HG03196 (cell line): ENCODE measurements around the gene PRPH2.

ENCODE experiments used
- ATAC-seq: cut with Tn5 transposase; IDR thresholded peaks from one replicate; pipeline ENCODE4 v1.9.1; 2021; ENCODE audit not compliant: unreplicated experiment

Gene PRPH2, protein sequence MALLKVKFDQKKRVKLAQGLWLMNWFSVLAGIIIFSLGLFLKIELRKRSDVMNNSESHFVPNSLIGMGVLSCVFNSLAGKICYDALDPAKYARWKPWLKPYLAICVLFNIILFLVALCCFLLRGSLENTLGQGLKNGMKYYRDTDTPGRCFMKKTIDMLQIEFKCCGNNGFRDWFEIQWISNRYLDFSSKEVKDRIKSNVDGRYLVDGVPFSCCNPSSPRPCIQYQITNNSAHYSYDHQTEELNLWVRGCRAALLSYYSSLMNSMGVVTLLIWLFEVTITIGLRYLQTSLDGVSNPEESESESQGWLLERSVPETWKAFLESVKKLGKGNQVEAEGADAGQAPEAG

DNA sequence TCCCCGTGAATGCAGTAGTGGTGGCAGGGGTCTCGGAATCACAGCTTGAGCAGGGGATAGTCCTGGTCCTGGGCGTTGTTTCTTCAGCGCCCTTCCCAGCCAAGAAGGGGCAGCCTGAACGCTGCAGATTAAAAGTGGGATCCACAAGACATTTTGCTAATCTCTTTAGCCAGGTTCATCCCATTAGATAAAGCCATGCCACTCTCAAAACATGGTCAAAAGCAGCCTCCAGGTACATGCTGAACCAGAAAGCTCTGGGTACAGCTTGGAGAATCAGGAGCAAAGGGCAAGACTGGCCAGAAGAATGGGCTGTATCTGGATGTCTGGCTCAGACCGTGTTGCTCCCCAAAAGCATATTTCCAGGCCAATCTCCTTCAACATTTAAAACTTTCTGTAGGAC lies at the start of gene PRPH2:
Gene PRPH2 (minus strand): TSS at position 101 of the 400 bp plus-strand sequence. CDS start 263 bp downstream, outside the sequence.
- ATAC-seq = no peak

DNA sequence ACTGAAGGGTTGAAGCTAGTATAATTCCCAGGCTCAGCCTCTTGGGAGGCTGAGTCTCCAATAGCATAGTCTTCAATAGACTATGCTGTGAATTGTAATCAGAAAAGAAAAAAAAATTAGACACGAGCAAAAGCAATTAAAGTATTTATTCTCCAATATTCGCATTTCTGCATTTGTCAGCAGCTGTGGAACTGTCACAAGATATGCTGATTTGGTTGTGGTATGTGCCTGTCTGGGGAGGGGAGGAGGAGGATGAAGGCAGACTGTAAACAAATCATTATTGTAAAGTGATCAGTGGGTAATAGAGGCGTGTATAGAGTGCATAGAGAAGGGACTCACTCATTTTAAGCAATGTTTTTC lies 49.3 kb upstream of the PRPH2 start:
- ATAC-seq = peak; percentile 13

DNA sequence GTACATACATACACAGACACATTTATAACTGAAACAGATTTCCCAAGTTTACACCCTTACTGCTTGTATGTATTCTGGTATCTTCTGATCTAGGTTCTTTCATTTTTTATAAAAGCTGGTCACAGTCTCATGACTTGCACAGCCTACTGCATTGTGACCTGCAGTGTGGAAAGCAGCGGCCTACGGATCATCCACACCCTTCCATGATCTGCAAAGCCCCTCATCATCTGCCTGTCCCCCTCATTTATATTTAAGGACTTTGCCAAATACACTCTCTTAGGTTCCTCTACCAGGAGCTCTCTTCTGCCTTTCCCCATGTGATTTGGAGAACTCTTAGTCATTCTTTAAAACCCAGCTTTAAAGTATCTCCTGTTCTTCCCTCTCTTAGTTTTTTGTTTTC lies 47.4 kb upstream of the PRPH2 start:
- ATAC-seq = no peak

DNA sequence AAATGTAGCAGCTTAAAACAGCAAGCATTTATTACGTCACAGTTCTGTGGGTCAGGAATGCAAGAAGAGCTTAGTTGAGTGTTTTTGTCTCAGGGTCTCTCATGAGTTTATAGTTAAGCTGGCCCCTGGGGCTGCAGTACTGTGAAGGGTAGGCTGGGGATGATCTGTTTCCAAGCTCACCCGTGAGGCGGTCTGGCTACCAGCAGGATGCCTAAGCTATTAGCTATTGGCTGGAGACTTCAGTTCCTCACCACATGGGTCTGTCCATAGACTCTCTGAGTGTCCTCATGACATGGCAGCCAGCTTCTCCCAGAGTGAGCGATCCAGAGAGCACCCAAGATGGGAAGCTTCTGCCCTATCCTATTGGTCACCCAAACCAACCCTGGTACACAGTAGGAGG lies 46.7 kb upstream of the PRPH2 start:
- ATAC-seq = no peak

DNA sequence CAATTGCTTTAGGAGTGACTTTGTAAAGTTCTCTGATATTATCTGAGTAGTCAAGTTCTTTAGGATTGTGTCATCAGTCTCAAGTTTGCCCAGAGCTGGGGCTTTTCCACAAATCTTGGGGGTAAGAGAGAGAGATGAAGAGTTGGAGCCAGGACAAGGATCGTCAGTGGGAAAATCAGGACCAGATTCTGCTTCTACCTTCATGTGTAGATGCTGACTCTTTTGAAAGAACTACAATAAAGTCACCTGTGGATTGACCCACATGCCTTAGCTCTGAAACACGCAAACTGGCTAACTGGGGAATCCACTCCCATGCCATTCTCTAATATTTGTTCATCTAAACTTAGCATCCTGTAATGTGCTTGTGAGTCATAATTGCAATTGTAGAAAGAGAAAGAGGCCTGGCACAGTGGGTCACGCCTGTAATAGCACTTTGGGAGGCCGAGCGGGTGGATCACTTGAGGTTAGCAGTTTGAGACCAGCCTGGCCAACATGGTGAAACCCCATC lies 43.8 kb upstream of the PRPH2 start:
- ATAC-seq = no peak

DNA sequence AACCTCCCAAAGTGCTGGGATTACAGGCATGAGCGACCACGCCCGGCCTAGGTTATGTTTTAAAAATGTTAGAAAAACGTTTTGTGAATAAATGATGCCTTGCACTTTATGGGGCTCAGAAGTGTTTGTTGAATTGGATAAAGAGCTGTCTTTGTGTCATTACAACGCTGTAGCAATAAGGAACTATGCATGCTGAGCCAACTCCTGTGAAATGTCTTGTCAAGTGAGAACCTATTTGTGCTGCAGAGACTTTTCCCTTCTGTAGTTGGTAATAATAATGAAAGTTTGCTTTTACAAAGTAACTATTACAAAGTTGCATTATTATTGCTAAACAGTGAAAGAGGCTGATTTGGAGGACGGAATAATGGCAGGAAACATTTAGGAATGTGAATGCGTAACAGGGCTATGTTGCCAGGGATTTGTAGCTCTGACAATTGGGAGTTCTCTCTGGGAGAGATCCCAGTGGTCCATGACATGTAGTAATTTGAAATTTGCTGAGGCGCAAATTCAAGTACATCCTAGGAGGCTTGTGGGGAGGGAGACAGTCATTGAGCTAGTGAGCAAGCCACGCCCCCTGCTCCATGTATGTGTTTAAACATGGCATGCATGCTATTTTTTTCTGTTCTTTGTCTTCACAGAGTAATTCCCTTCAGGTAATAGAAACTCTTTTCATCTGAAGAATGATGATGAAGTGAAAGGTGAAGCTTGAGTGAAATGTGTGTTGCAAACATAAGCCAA lies 42.7 kb upstream of the PRPH2 start:
- ATAC-seq = no peak

DNA sequence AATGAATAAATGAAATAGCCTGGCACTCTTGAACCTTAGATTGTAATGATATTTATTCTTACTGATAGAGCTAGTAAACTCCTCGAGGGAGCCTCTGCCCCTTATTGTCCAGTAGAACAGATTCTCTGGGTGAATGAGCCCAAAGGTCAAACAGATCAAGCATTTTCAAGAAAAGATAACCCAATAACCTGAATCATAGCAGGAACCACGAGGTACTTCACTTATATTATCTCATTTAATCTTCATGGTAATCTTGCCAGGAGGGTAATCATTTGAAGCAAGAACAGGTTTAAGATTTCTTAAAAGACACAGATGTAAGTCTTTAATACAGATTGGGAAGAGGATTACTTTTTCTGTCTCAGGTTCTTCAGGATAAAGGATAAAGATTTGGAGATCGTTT lies 40.6 kb upstream of the PRPH2 start:
- no peak for ATAC-seq

DNA sequence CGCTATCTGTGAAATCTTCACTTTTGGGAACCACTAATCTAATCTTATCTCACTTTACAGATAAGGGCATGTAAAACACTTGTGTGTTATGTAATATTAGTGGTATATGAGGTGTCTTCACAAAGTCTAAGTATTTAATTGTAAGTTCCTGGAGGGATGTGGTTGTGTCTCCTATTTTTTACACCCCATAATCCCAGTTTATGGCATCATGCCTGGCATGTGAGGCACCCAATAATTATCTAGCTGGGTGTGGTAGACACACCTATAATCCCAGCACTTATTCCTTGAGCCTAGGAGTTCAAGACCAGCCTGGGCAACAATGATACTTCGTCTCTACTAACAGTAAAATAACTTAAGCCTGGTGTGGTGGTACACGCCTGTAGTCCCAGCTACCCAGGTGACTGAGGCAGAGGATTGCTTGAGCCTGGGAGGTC lies 40.0 kb upstream of the PRPH2 start:
- ATAC-seq = no peak

DNA sequence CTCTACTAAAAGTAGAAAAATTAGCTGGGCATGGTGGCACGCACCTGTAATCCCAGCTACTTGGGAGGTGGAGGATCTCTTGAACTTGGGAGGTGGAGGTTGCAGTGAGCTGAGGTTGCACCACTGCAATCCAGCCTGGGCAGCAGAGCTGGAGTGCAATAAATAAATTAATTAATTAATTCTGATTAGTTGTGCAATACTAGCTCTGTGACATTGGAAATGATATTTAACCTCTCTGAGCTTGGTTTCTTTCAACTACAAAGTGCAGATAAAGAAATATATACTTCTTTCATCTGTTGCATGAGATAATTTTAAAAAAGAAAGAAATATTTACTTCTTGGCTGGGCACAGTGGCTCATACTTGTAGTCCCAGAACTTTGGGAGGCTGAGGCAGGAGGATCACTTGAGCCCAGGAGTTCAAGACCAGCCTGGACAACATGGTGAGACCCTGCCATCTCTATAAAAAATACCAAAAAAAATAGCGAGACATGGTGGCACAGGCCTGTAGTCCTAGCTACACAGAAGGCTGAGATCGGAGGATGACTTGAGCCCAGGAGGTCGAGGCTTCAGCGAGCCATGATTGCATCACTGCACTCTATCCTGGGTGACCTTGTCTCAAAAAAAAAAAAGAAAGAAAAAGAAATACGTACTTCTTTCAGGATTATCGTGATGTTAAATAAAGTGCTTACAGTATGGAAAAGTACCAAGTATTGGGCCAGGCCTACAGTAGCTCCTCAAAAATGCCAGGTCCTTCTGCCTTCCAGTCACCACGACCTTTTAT lies 39.1 kb upstream of the PRPH2 start:
- no peak for ATAC-seq

DNA sequence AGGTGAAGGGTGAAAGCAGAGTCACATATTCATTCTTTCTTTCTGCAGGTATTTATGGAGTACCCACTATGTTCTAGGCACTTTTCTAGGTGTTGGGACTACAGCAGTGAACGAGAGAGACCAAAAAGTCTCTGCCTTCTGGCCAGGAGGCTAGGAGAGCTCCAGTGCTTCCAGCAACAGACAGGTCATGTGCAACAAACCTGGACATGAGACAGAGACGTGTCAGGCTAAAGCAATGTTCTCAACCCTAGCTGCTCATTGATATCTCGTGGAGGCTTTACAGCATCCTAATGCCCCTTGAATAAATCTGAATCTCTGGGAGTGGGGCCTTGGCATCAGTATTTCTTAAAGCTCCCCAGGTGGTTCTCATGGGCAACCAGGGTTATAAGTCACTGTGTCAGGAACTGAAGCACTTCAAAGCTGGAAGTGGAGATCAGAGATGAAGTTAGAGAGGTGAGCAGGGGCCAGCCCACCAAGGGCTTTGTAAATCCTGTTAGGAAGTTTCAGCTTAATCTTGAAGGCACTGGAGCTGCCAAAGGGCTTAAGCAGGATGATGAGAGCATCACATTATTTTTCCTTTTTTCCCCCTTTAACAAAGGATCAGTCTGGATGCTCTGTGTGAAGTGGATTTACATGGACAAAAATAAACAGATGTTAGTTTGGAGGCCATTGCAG lies 36.5 kb upstream of the PRPH2 start:
- no peak for ATAC-seq

DNA sequence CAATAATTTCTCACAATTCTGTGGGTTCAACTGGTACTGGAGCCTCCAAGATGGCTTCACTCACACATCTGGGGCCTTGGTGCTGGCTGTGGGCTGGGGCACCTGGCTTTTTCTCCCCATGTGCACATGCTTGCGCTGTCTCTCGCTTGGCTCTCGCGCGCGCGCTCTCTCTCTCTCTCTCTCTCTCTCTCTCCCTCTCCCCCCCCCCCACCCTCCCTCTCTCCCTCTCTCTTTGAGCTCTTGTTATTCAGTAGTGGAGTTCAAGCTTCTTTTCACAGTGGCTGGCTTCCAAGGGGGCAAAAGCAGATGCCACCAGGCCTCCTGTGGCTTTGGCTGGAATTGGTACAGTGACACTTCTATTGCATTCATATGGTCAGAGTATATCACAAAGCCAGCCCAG lies 34.3 kb upstream of the PRPH2 start:
- no peak for ATAC-seq

DNA sequence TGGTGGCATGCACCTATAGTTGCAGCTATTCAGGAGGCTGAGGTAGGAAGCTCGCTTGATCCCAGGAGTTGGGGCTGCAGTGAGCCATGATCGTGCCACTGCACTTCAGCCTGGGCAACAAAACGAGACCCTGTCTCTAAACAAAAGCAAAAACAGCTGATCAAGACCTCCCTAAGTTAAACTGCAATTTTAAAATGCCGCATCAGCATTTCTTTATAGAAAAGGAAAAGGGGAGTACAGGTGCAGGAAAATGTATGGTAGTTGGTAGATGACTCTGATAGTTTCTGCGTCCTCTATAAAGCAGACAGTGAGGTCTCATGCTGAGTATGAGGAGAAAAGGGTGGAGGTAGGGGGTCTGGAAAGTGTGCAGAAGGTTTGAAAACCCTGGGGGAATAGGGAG lies 32.4 kb upstream of the PRPH2 start:
- no peak for ATAC-seq

DNA sequence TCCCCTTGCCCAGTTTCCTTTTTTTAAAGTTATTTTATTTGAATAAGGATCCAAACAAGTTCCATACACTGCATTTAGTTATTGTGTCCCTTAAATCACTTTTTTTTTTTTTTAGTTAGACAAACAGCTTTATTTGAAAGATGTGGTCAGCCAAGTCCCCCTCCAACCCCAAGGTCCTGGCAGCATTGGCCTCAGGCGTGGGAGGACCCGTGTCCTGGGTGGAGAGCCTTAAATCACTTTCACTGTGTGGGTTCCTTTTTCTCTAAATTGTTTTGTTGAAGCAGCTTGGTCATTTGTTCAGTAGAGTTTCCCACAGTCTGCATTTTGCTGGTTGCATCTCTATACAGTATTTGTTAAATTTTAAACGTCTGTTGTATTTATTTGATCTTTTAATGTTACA lies 28.7 kb upstream of the PRPH2 start:
- ATAC-seq = no peak

DNA sequence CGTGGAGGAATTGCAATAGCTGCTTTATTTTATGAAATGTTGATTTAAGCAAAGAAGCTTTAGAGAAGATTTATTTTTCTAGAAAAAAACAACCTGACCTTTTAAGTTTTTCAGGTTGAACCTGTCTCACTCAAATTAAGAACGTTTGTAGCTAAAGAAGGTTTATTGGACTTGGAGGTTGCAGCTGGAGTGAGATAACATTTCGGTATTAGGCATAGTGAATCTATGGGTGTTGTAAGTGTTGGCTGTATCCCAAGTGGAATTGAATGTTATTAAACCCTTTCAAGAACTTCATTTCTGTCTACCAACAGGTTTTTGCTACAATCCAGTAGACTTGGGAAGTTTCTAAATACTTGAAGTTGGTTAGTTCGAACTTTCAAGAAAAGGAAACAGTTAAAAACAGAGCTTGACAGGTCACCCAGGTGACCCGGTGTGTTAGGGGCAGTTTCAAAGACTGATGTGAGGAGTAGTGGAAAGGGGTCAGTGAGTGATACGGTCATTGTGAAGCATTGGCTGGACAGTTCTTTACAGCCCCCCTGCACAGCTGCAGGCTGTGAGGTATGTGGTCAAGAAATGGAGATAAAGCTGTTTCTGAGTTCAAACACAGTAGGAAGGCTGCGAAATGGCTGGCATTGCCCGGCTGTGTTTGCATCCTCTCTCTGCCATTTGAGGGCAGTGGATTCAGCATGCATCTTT lies 26.0 kb upstream of the PRPH2 start:
- ATAC-seq = no peak

DNA sequence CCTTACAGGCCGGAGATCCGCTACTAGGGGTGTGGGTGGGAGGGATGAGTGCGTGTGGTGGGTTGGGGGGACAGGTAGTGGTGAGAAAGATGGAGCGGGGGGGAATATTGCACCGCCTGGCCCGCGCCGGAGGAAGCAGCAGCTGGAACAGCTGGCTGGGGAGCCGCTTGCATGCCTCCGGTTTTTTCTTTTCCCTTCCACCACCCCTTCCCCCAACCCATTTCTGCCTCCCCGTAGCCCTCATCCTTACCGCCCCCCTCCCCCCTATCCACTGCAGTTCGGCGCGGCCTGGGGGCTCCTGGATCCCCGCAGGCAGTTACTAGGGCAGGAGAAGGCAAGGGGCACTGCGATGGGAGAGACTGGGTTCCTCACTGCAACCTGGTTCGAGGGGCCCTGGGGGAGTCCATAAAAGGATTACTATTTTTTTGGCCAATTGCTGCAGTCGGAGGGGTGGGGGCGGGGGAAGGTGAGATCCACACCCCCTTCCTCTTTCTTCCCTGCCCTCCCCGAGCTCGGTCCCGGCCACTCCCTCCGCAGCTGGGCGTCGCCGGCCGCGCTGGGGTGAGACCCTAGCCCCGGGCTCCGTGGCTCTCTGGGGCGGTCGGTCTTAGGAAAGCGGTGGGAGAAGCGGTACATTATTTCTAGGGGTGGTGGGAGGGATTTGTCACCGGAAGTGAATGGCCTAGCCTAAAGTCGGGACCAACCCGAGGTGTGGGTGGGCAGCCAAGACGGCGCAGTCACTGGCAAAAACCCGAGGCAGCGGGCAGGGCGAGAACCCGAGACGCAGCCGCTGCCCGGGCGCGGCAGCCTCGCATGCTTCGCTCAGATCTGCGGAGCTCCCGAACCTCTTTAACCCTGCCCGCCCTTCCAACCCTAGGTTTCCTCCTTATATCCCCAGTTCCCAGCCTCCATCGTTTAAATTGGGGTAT lies 24.3 kb upstream of the PRPH2 start:
- peak; percentile 63 for ATAC-seq

DNA sequence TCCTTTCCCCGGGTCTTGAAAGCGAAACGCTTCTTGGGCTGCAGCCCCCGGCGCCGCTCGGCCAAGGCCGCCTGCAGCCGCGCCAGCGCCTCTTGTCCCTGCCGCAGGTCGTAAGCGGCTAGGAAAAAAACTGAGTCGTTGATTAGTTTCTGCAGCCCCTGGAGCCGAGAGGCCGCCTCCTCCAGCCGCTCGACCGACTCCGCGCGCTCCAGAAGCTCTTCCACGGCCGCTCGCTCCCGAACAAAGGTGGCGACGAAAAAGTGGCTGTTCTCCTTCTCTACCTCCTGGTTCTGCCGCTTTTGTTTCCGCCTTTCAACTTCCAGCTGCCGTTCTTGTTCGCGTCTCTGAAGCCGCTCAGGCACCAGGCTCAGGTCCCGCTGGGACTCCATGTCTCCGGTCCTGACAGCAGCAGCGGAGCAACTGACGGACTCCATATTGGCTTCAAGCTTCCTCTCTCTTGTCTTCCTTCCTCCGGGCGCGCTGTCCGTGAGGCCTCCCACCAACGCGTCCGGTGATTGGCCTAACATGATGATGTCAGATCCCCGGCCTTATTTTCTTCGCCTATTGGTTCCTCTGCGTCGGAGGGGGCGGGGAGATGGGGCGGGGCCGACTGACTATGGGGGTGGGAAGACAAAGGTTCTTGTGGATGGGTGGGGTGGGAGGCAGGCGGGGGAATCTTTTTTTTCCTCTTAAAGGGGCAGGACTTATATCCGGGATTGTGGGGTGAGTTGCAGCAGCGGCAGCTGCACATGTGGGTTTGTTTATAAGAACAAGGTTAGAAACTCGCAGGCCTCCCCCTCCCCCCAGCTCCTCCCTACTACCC lies 23.5 kb upstream of the PRPH2 start, which contains the start of gene TBCC:
Gene TBCC (minus strand): TSS at position 464 of the 823 bp plus-strand sequence. CDS start 30 bp downstream, at position 434.
- peak; percentile 75 for ATAC-seq

DNA sequence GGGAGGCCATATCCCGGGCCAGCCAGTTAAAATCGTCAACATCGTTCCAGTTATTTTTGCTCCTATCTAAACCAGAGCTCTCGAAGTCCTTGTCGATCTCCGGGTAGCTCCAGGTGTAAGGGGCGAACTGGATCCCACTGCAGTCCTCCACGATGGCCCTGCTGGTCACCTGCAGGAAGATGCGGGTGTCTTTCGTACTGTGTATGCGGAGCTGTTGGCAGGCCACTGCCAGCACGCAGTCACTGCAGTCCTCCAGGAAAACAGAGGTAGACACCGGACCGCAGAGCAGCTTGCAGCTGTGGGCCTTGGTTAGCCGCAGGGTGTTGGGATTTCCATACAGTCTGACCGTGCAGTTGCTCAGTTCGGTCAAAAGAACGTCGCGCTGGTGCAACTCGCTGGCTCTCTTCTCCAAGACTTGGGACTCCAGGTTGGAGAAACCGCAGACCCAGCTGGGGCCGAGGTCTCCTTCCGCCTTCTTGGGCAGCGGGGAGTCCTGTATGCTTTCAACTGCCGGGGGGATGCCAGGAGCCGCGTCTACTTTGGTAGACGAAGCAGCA lies 22.8 kb upstream of the PRPH2 start:
- peak; percentile 0 for ATAC-seq

DNA sequence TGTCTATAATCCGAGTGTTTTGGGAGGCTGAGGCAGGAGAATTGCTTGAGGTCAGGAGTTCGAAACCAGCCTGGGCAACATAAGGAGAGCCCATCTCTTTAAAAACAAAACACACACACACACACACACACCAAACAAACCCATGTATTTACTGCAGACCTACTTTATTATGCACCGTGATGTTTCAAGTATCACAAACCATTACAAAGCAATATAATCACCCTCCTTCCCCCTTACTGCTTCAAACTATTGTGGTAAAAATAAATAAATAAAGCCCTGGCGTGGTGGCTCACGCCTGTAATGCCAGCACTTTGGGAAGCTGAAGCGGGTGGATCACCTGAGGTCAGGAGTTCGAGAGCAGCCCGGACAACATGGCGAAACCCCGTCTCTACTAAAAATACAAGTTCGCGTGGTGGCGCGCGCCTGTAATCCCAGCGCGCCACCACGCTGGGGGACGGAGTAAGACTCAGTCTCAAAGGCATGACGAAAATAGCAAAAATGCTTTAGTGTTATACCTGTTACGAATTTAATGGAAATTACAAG lies 22.0 kb upstream of the PRPH2 start:
- ATAC-seq = no peak
